ENCODE results near the gene TRPV4. TPM values are rescaled to one million over a fixed set of nuclear protein-coding genes. Genes with fewer than 3 reads are reported as not detected.

The TRPV4 gene
- total and polyA plus RNA-seq, 9 of the 15 experiments (the other 6 are each of a cell fraction or from before 2014, with no cell fraction given) = 0.13 TPM; not detected in 8

DNA sequence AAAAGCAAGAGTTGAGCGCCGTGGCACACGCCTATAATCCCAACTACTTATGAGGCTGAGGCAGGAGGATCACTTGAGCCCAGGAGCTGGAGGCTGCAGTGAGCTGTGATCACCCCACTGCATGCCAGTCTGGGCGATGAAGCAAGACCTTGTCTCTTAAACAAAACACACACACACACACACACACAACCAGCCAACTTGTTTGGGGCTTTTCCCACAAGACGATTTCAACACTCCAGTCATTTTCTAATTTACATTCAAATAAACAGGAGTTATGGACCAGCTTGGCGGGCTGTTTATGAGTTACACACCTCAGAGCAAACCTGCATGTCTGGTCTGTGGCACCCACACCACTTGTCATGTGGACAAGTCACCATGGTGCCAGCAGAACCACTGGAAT lies 40.5 kb upstream of the TRPV4 start (continued):
- TF ChIP-seq, protein P1, sequence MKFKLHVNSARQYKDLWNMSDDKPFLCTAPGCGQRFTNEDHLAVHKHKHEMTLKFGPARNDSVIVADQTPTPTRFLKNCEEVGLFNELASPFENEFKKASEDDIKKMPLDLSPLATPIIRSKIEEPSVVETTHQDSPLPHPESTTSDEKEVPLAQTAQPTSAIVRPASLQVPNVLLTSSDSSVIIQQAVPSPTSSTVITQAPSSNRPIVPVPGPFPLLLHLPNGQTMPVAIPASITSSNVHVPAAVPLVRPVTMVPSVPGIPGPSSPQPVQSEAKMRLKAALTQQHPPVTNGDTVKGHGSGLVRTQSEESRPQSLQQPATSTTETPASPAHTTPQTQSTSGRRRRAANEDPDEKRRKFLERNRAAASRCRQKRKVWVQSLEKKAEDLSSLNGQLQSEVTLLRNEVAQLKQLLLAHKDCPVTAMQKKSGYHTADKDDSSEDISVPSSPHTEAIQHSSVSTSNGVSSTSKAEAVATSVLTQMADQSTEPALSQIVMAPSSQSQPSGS (CRISPR knock-in tag; IDR thresholded peaks at IDR 0.05) = no peak
- TF ChIP-seq SRF (CRISPR knock-in tag; IDR thresholded peaks at IDR 0.05) (no peak), HMGN3 (IDR thresholded peaks at IDR 0.05; ENCODE audit: borderline replicate concordance, extremely low read depth, insufficient read length, low read depth, low read length) (no peak), NRF1 (conservative IDR thresholded peaks at IDR 0.05 in 1 of 2, IDR thresholded peaks at IDR 0.05 in 1 of 2) (no peak), ETV6 (IDR thresholded peaks at IDR 0.05; ENCODE audit: borderline replicate concordance in 1 of 2, low read depth in 2 of 2, low read length in 1 of 2) (no peak), ETV6 (CRISPR knock-in tag; IDR thresholded peaks at IDR 0.05; ENCODE audit: borderline replicate concordance) (no peak)
- TF ChIP-seq, protein P2, sequence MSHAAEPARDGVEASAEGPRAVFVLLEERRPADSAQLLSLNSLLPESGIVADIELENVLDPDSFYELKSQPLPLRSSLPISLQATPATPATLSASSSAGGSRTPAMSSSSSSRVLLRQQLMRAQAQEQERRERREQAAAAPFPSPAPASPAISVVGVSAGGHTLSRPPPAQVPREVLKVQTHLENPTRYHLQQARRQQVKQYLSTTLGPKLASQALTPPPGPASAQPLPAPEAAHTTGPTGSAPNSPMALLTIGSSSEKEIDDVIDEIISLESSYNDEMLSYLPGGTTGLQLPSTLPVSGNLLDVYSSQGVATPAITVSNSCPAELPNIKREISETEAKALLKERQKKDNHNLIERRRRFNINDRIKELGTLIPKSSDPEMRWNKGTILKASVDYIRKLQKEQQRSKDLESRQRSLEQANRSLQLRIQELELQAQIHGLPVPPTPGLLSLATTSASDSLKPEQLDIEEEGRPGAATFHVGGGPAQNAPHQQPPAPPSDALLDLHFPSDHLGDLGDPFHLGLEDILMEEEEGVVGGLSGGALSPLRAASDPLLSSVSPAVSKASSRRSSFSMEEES (CRISPR knock-in tag; IDR thresholded peaks at IDR 0.05) = no peak
- TF ChIP-seq, protein P3, sequence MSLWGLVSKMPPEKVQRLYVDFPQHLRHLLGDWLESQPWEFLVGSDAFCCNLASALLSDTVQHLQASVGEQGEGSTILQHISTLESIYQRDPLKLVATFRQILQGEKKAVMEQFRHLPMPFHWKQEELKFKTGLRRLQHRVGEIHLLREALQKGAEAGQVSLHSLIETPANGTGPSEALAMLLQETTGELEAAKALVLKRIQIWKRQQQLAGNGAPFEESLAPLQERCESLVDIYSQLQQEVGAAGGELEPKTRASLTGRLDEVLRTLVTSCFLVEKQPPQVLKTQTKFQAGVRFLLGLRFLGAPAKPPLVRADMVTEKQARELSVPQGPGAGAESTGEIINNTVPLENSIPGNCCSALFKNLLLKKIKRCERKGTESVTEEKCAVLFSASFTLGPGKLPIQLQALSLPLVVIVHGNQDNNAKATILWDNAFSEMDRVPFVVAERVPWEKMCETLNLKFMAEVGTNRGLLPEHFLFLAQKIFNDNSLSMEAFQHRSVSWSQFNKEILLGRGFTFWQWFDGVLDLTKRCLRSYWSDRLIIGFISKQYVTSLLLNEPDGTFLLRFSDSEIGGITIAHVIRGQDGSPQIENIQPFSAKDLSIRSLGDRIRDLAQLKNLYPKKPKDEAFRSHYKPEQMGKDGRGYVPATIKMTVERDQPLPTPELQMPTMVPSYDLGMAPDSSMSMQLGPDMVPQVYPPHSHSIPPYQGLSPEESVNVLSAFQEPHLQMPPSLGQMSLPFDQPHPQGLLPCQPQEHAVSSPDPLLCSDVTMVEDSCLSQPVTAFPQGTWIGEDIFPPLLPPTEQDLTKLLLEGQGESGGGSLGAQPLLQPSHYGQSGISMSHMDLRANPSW (CRISPR knock-in tag; IDR thresholded peaks at IDR 0.05) = no peak
